Activated T-helper 2 cell treated with anti-CD3 and anti-CD28 coated beads, Interferon-gamma antibody, Interleukin-2, Interleukin-4, amounts not matched to agents 10 μg/mL and 5 μg/mL and 100 μg/mL, durations not matched to agents 14 hours and 24 hours and 36 hours (primary cell): ENCODE results near the gene TTLL1. TPM values are rescaled to one million over a fixed set of nuclear protein-coding genes. Genes with fewer than 3 reads are reported as not detected.

Experiments
- DNase-seq: peaks from one replicate; pipeline ENCODE4 v3.0.0; 2021; ENCODE audit warnings: low spot score
- H3K27ac Mint-ChIP-seq: one replicate; pipeline ENCODE4 v1.8.0; 2021; ENCODE audit warnings: mixed read lengths
- H3K27me3 Mint-ChIP-seq: one replicate; pipeline ENCODE4 v1.8.0; 2021; ENCODE audit warnings: low read depth, mixed read lengths
- H3K36me3 Mint-ChIP-seq: one replicate; pipeline ENCODE4 v1.8.0; 2021; ENCODE audit warnings: low read depth, mixed read lengths
- H3K4me1 Mint-ChIP-seq: one replicate; pipeline ENCODE4 v1.8.0; 2021; ENCODE audit warnings: low read depth, mixed read lengths
- H3K4me3 Mint-ChIP-seq: one replicate; pipeline ENCODE4 v1.8.0; 2021; ENCODE audit warnings: low read depth, mild to moderate bottlenecking, moderate library complexity, mixed read lengths
- H3K9me3 Mint-ChIP-seq: one replicate; pipeline ENCODE4 v1.8.0; 2021; ENCODE audit warnings: mixed read lengths
- intact Hi-C: fragments of 100-400 bp; cut with micrococcal nuclease; formaldehyde crosslinking; loops from one replicate; pipeline ENCODE4 v1.15.1; 2023
- total RNA-seq: library from RNA; stranded (reverse); gene quantifications from 2 replicates; pipeline ENCODE4 v1.2.3, GENCODE V29; 2022

TTLL1 gene
- total RNA-seq, 1 donor from 2014 or later, result 3.4 TPM

- H3K27me3 Mint-ChIP-seq, result no peaks in the 10 kb centered on the region
- peaks cover 13% of the 10 kb centered on the region for H3K4me1 Mint-ChIP-seq
- no peak overlapping the region for H3K27ac Mint-ChIP-seq
- H3K36me3 Mint-ChIP-seq, result peaks cover 5% of the 10 kb centered on the region
- no peaks in the 10 kb centered on the region for H3K9me3 Mint-ChIP-seq
- intact Hi-C loops, result no loop called here
- DNase-seq, result no peak
- H3K4me3 Mint-ChIP-seq, result no peak overlapping the region
Measured at GRCh38 chr22:43081968-43082367, 7.2 kb downstream of the TTLL1 start.

- Mint-ChIP-seq H3K4me3 (no peak overlapping the region), H3K9me3 (no peaks in the 10 kb centered on the region), H3K27ac (no peak overlapping the region), H3K4me1 (peaks cover 2% of the 10 kb centered on the region), H3K36me3 (peaks cover 5% of the 10 kb centered on the region), H3K27me3 (no peaks in the 10 kb centered on the region)
- no peak for DNase-seq
- intact Hi-C loops, result no loop called here
Measured at GRCh38 chr22:43080616-43081015, 8.6 kb downstream of the TTLL1 start.

GRCh38 chr22:43079742-43080141 lies 9.4 kb downstream of the TTLL1 start:
- intact Hi-C loops, result no loop called here
- H3K9me3 Mint-ChIP-seq, result no peaks in the 10 kb centered on the region

DNA sequence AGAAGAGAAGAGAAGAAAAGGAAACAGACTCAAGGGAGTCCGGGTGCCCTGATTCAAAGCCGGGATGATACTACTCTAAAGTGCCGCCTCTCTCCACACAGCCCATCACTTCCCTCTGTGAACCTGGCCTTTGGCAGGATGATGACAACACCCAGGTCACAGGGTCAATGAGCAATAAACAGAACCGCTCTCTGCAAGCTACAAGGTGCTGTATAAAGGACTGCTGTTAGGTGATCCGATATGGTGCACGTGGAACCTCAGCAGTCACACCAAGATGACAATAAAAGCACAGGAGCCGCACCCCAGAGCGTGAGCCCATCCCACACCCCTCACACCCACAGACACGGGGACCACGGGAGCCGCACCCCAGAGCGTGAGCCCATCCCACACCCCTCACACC lies 10.7 kb downstream of the TTLL1 start:
- intact Hi-C loops, result no loop called here
- Mint-ChIP-seq H3K9me3 (no peaks in the 10 kb centered on the region), H3K27ac (no peak overlapping the region), H3K4me3 (no peak overlapping the region), H3K4me1 (no peaks in the 10 kb centered on the region), H3K27me3 (no peaks in the 10 kb centered on the region), H3K36me3 (no peaks in the 10 kb centered on the region)
- no peak for DNase-seq

More at GRCh38 chr22:43079742-43080141, 9.4 kb downstream of the TTLL1 start:
- DNase-seq, result no peak
- H3K36me3 Mint-ChIP-seq, result no peaks in the 10 kb centered on the region
- H3K4me1 Mint-ChIP-seq, result no peaks in the 10 kb centered on the region
- H3K27ac Mint-ChIP-seq, result no peak overlapping the region
- H3K27me3 Mint-ChIP-seq, result no peaks in the 10 kb centered on the region
- H3K4me3 Mint-ChIP-seq, result no peak overlapping the region

- Mint-ChIP-seq H3K27ac (no peak overlapping the region), H3K4me3 (no peak overlapping the region), H3K9me3 (no peaks in the 10 kb centered on the region), H3K4me1 (no peaks in the 10 kb centered on the region), H3K27me3 (no peaks in the 10 kb centered on the region), H3K36me3 (no peaks in the 10 kb centered on the region)
- no peak for DNase-seq
- intact Hi-C loops, result no loop called here
Measured at GRCh38 chr22:43077121-43077877, 11.9 kb downstream of the TTLL1 start.

GRCh38 chr22:43066844-43067385 lies 22.3 kb downstream of the TTLL1 start:
- Mint-ChIP-seq H3K27ac (no peak overlapping the region), H3K9me3 (no peaks in the 10 kb centered on the region), H3K4me1 (no peaks in the 10 kb centered on the region), H3K36me3 (no peaks in the 10 kb centered on the region), H3K27me3 (no peaks in the 10 kb centered on the region), H3K4me3 (no peak overlapping the region)
- no peak for DNase-seq
- intact Hi-C loops, result no loop called here

- no peaks in the 10 kb centered on the region for H3K27me3 Mint-ChIP-seq
- no peak overlapping the region for H3K4me3 Mint-ChIP-seq
- no peaks in the 10 kb centered on the region for H3K9me3 Mint-ChIP-seq
- H3K4me1 Mint-ChIP-seq, result no peaks in the 10 kb centered on the region
- no peak for DNase-seq
- intact Hi-C loops, result no loop called here
- no peaks in the 10 kb centered on the region for H3K36me3 Mint-ChIP-seq
- H3K27ac Mint-ChIP-seq, result no peak overlapping the region
Measured at GRCh38 chr22:43066134-43066533, 23.1 kb downstream of the TTLL1 start.

- Mint-ChIP-seq H3K4me3 (no peak overlapping the region), H3K27me3 (no peaks in the 10 kb centered on the region), H3K4me1 (no peaks in the 10 kb centered on the region), H3K27ac (no peak overlapping the region), H3K9me3 (no peaks in the 10 kb centered on the region), H3K36me3 (peaks cover 6% of the 10 kb centered on the region)
- peak; percentile 35 for DNase-seq
- intact Hi-C loops, result no loop called here
Measured at GRCh38 chr22:43060183-43060582, 29.0 kb downstream of the TTLL1 start.

- intact Hi-C loops, result no loop called here
- Mint-ChIP-seq H3K36me3 (peaks cover 6% of the 10 kb centered on the region), H3K4me1 (no peaks in the 10 kb centered on the region), H3K4me3 (no peak overlapping the region), H3K9me3 (no peaks in the 10 kb centered on the region), H3K27me3 (no peaks in the 10 kb centered on the region), H3K27ac (no peak overlapping the region)
- no peak for DNase-seq
Measured at GRCh38 chr22:43057641-43058040, 31.6 kb downstream of the TTLL1 start.

- no peak for DNase-seq
- Mint-ChIP-seq H3K27ac (no peak overlapping the region), H3K9me3 (no peaks in the 10 kb centered on the region), H3K4me3 (no peak overlapping the region), H3K36me3 (no peaks in the 10 kb centered on the region), H3K27me3 (no peaks in the 10 kb centered on the region), H3K4me1 (no peaks in the 10 kb centered on the region)
- intact Hi-C loops, result no loop called here
Measured at GRCh38 chr22:43053176-43053575, 36.0 kb downstream of the TTLL1 start.

- H3K27ac Mint-ChIP-seq, result no peak overlapping the region
- H3K4me1 Mint-ChIP-seq, result no peaks in the 10 kb centered on the region
- intact Hi-C loops, result no loop called here
- no peaks in the 10 kb centered on the region for H3K27me3 Mint-ChIP-seq
- H3K9me3 Mint-ChIP-seq, result no peaks in the 10 kb centered on the region
- no peak for DNase-seq
- H3K36me3 Mint-ChIP-seq, result no peaks in the 10 kb centered on the region
- no peak overlapping the region for H3K4me3 Mint-ChIP-seq
Measured at GRCh38 chr22:43050995-43051394, 38.2 kb downstream of the TTLL1 start.

DNA sequence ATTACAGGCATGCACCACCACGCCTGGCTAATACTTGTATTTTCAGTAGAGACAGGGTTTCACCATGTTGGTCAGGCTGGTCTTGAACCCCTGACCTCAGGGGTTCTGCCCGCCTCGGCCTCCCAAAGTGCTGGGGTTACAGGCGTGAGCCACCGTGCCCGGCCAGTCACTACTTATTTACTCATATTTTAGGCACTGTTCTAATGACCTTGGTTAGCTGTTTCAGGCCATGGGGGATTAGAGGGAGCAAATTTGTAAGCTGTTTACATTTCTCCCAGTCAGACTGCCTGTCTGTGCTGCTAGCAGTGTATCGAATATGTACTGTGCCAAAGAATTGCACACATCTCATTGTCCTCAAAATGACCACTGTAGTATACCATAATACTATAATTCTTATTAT lies 41.6 kb downstream of the TTLL1 start:
- Mint-ChIP-seq H3K36me3 (no peaks in the 10 kb centered on the region), H3K4me1 (no peaks in the 10 kb centered on the region), H3K27me3 (no peaks in the 10 kb centered on the region), H3K9me3 (no peaks in the 10 kb centered on the region), H3K4me3 (no peak overlapping the region), H3K27ac (no peak overlapping the region)
- no peak for DNase-seq
- intact Hi-C loops, result no loop called here

DNA sequence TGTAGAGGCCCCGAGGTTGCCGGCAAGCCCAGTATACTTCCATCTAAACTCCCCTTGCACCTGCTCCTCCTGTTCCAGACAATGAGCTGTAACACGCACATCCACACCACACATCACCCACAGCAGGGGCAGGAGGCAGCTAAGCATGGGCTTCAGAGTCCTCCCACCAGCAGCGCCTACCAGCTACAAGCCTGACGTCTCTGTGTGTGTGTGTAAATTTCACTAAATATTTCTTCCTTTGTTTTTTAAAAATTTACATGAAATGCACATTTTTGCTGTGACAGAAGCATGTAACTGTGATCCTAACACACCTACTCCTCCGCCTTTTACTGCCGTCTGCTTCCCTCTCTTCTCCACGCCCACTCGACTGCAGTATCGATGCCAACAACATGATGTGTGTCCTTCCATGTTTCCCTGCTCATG lies 44.9 kb downstream of the TTLL1 start:
- Mint-ChIP-seq H3K4me1 (no peaks in the 10 kb centered on the region), H3K9me3 (no peaks in the 10 kb centered on the region), H3K36me3 (no peaks in the 10 kb centered on the region), H3K27ac (no peak overlapping the region), H3K27me3 (no peaks in the 10 kb centered on the region), H3K4me3 (no peak overlapping the region)
- no peak for DNase-seq
- intact Hi-C loops, result no loop called here
